HepG2 (cell line): ENCODE results near the gene NAGS. TPM values are rescaled to one million over a fixed set of nuclear protein-coding genes. Genes with fewer than 3 reads are reported as not detected.

Experiments used
- CEBPG ChIP-seq: IDR thresholded peaks from 2 replicates; pipeline ENCODE4 v1.6.1; 2016
- FOXA1 ChIP-seq, 2 experiments: fragments of 450-650 bp in 1 of 2; sonication (generic) in 1 of 2; formaldehyde crosslinking in 1 of 2; IDR thresholded peaks; 2 replicates each; pipeline versions ENCODE4 v1.4.0 to v1.6.1; 2016 to 2020; ENCODE audit warnings: missing genetic modification reagents in 1 of 2
- GABPA ChIP-seq, 2 experiments: IDR thresholded peaks; 2 replicates each; pipeline ENCODE4 v1.6.1; 2011 to 2016; ENCODE audit warnings: low read depth in 2 of 2, low read length in 1 of 2, missing biosample characterization in 1 of 2, missing genetic modification characterization in 1 of 2
- ISL2 ChIP-seq: sonication (generic); formaldehyde crosslinking; IDR thresholded peaks from 2 replicates; pipeline ENCODE4 v1.5.0; 2020; ENCODE audit warnings: missing genetic modification reagents
- MXD4 ChIP-seq: IDR thresholded peaks from 2 replicates; pipeline ENCODE4 v1.6.1; 2016; ENCODE audit warnings: mild to moderate bottlenecking, missing biosample characterization, missing genetic modification reagents
- MXI1 ChIP-seq: IDR thresholded peaks from 3 replicates; pipeline ENCODE4 v1.6.1; 2012; ENCODE audit warnings: low read depth, low read length, inconsistent platforms, borderline replicate concordance
- NFKB2 ChIP-seq: sonication (generic); formaldehyde crosslinking; IDR thresholded peaks from 2 replicates; pipeline ENCODE4 v1.4.0; 2020; ENCODE audit warnings: missing genetic modification reagents, borderline replicate concordance
- SALL1 ChIP-seq: sonication (generic); formaldehyde crosslinking; IDR thresholded peaks from 2 replicates; pipeline ENCODE4 v1.8.0; 2022; ENCODE audit warnings: mild to moderate bottlenecking, missing genetic modification reagents
- SAP130 ChIP-seq: IDR thresholded peaks from 2 replicates; pipeline ENCODE4 v1.6.1; 2016; ENCODE audit warnings: low read depth
- SSRP1 ChIP-seq: IDR thresholded peaks from 2 replicates; pipeline ENCODE4 v1.6.1; 2016; ENCODE audit warnings: control low read depth
- ZNF232 ChIP-seq: sonication (generic); formaldehyde crosslinking; IDR thresholded peaks from 2 replicates; pipeline ENCODE4 v1.4.0; 2020; ENCODE audit warnings: missing genetic modification reagents, borderline replicate concordance
- ZNF333 ChIP-seq: sonication (generic); formaldehyde crosslinking; IDR thresholded peaks from 2 replicates; pipeline ENCODE4 v1.4.0; 2020; ENCODE audit warnings: mild to moderate bottlenecking, missing genetic modification reagents, borderline replicate concordance
- polyA plus RNA-seq, 8 experiments: library from polyadenylated mRNA; depleted of rRNA in 3 of 8; stranded (reverse) in 7 of 8; unstranded in 1 of 8; fragments of >200 nt; fragmentation: Illumina TruSeq in 4 of 8; extraction: Trizol in 4 of 8; gene quantifications; 2 replicates each; pipeline versions ENCODE4 v1.2.1 to v1.2.3, GENCODE V29; 2011 to 2016; ENCODE audit warnings: low read depth in 4 of 8, missing spikeins in 1 of 8, mixed read lengths in 1 of 8; ENCODE audit not compliant: insufficient read depth in 1 of 8
- total RNA-seq, 5 experiments: library from RNA; depleted of rRNA; stranded (reverse); fragments of >200 nt; fragmentation: Illumina TruSeq; extraction: Trizol; gene quantifications; 2 replicates each; pipeline ENCODE4 v1.2.3, GENCODE V29; 2016; ENCODE audit warnings: low read depth in 1 of 5
- TF ChIP-seq, protein P1 (sequence below): fragments of 450-650 bp; IDR thresholded peaks from 2 replicates; pipeline ENCODE4 v1.6.1; 2016
- TF ChIP-seq, protein P2 (sequence below): IDR thresholded peaks from 2 replicates; pipeline ENCODE4 v1.6.1; 2016
- TF ChIP-seq, protein P3 (sequence below): sonication (generic); formaldehyde crosslinking; IDR thresholded peaks from 2 replicates; pipeline ENCODE4 v1.4.0; 2020; ENCODE audit warnings: mild to moderate bottlenecking, missing genetic modification reagents, borderline replicate concordance
- TF ChIP-seq, protein P4 (sequence below): sonication (generic); formaldehyde crosslinking; IDR thresholded peaks from 2 replicates; pipeline ENCODE4 v1.5.1; 2020; ENCODE audit warnings: mild to moderate bottlenecking, missing genetic modification reagents, moderate library complexity

Gene NAGS
- total and polyA plus RNA-seq, 2 of the 13 experiments (the other 11 are each of a cell fraction or from before 2014, with no cell fraction given), result 4.3 to 5.1 TPM

DNA sequence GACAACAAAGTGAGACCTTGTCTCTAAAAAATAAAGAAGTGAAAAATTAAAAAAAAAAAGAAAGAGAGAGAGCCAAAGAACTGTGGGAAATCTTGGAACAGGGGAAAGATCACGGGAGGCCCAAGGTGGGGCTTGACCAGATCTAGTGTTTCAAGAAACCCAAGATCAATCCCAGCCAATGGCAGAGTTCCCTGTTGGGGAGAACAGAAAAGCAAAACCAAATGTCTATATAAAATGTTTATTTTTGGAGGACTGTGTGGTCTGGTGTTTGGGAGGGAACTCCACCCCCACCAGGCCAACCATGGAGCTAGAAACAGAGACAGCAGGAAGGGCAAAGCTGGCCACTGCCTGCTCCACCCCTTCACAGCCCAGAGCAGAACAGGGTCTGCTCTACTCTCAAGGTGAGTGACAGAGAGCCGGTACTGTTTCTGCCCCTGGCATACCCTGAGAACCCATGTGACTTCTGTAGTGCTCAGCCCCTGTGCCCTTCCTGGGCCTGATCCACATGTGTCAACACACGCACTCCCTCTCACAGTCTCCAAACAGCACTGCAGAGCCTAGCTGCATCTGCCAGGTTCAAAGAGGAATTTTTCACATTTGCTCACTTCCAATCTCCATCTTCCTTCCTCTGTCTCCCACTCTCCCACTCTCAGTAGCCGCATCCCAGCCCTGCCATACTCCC, 6.7 kb downstream of the NAGS start (continued):
- TF ChIP-seq FOXA1 (IDR thresholded peaks at IDR 0.05) (no peak), FOXA1 (CRISPR knock-in tag; IDR thresholded peaks at IDR 0.05) (peak; percentile 15; the same call in 1 of the 2 replicates), GABPA (IDR thresholded peaks at IDR 0.05; ENCODE audit: low read depth, low read length) (no peak), GABPA (CRISPR knock-in tag; IDR thresholded peaks at IDR 0.05; ENCODE audit: low read depth) (peak; percentile 29; the same call in 1 of the 2 replicates), SSRP1 (no peak), MXI1 (peak; percentile 35; the same call in 1 of the 3 replicates), SAP130 (CRISPR knock-in tag) (peak; percentile 73), MXD4 (0 out of 2 replicates have a peak, but pooled peaks have one; percentile 21), ISL2 (CRISPR knock-in tag) (0 out of 2 replicates have a peak, but pooled peaks have one; percentile 19), NFKB2 (CRISPR knock-in tag) (0 out of 2 replicates have a peak, but pooled peaks have one; percentile 26), CEBPG (CRISPR knock-in tag) (0 out of 2 replicates have a peak, but pooled peaks have one; percentile 3), ZNF232 (CRISPR knock-in tag) (0 out of 2 replicates have a peak, but pooled peaks have one; percentile 43), ZNF333 (no peak), SALL1 (CRISPR knock-in tag) (peak; percentile 35; the same call in 1 of the 2 replicates)
- TF ChIP-seq, protein P1, sequence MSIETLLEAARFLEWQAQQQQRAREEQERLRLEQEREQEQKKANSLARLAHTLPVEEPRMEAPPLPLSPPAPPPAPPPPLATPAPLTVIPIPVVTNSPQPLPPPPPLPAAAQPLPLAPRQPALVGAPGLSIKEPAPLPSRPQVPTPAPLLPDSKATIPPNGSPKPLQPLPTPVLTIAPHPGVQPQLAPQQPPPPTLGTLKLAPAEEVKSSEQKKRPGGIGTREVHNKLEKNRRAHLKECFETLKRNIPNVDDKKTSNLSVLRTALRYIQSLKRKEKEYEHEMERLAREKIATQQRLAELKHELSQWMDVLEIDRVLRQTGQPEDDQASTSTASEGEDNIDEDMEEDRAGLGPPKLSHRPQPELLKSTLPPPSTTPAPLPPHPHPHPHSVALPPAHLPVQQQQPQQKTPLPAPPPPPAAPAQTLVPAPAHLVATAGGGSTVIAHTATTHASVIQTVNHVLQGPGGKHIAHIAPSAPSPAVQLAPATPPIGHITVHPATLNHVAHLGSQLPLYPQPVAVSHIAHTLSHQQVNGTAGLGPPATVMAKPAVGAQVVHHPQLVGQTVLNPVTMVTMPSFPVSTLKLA, result peak; percentile 33
- TF ChIP-seq, protein P2, sequence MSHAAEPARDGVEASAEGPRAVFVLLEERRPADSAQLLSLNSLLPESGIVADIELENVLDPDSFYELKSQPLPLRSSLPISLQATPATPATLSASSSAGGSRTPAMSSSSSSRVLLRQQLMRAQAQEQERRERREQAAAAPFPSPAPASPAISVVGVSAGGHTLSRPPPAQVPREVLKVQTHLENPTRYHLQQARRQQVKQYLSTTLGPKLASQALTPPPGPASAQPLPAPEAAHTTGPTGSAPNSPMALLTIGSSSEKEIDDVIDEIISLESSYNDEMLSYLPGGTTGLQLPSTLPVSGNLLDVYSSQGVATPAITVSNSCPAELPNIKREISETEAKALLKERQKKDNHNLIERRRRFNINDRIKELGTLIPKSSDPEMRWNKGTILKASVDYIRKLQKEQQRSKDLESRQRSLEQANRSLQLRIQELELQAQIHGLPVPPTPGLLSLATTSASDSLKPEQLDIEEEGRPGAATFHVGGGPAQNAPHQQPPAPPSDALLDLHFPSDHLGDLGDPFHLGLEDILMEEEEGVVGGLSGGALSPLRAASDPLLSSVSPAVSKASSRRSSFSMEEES (CRISPR knock-in tag), result 0 out of 2 replicates have a peak, but pooled peaks have one; percentile 29
- TF ChIP-seq, protein P3, sequence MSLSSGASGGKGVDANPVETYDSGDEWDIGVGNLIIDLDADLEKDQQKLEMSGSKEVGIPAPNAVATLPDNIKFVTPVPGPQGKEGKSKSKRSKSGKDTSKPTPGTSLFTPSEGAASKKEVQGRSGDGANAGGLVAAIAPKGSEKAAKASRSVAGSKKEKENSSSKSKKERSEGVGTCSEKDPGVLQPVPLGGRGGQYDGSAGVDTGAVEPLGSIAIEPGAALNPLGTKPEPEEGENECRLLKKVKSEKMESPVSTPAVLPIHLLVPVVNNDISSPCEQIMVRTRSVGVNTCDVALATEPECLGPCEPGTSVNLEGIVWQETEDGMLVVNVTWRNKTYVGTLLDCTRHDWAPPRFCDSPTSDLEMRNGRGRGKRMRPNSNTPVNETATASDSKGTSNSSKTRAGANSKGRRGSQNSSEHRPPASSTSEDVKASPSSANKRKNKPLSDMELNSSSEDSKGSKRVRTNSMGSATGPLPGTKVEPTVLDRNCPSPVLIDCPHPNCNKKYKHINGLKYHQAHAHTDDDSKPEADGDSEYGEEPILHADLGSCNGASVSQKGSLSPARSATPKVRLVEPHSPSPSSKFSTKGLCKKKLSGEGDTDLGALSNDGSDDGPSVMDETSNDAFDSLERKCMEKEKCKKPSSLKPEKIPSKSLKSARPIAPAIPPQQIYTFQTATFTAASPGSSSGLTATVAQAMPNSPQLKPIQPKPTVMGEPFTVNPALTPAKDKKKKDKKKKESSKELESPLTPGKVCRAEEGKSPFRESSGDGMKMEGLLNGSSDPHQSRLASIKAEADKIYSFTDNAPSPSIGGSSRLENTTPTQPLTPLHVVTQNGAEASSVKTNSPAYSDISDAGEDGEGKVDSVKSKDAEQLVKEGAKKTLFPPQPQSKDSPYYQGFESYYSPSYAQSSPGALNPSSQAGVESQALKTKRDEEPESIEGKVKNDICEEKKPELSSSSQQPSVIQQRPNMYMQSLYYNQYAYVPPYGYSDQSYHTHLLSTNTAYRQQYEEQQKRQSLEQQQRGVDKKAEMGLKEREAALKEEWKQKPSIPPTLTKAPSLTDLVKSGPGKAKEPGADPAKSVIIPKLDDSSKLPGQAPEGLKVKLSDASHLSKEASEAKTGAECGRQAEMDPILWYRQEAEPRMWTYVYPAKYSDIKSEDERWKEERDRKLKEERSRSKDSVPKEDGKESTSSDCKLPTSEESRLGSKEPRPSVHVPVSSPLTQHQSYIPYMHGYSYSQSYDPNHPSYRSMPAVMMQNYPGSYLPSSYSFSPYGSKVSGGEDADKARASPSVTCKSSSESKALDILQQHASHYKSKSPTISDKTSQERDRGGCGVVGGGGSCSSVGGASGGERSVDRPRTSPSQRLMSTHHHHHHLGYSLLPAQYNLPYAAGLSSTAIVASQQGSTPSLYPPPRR, result no peak
- TF ChIP-seq, protein P4, sequence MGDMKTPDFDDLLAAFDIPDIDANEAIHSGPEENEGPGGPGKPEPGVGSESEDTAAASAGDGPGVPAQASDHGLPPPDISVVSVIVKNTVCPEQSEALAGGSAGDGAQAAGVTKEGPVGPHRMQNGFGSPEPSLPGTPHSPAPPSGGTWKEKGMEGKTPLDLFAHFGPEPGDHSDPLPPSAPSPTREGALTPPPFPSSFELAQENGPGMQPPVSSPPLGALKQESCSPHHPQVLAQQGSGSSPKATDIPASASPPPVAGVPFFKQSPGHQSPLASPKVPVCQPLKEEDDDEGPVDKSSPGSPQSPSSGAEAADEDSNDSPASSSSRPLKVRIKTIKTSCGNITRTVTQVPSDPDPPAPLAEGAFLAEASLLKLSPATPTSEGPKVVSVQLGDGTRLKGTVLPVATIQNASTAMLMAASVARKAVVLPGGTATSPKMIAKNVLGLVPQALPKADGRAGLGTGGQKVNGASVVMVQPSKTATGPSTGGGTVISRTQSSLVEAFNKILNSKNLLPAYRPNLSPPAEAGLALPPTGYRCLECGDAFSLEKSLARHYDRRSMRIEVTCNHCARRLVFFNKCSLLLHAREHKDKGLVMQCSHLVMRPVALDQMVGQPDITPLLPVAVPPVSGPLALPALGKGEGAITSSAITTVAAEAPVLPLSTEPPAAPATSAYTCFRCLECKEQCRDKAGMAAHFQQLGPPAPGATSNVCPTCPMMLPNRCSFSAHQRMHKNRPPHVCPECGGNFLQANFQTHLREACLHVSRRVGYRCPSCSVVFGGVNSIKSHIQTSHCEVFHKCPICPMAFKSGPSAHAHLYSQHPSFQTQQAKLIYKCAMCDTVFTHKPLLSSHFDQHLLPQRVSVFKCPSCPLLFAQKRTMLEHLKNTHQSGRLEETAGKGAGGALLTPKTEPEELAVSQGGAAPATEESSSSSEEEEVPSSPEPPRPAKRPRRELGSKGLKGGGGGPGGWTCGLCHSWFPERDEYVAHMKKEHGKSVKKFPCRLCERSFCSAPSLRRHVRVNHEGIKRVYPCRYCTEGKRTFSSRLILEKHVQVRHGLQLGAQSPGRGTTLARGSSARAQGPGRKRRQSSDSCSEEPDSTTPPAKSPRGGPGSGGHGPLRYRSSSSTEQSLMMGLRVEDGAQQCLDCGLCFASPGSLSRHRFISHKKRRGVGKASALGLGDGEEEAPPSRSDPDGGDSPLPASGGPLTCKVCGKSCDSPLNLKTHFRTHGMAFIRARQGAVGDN, result peak; percentile 39; the same call in 1 of the 2 replicates
